ENCODE results near the gene SH3PXD2A.
"Not testable (repeated sequence)": the region's sequence is repeated elsewhere in the genome, so short reads cannot be mapped to it uniquely, and the experiment has no call there.

SH3PXD2A gene

GRCh38 chr10:103832806-103833205, 22.6 kb downstream of the SH3PXD2A start:
- no peak for DNase-seq

- no peak for DNase-seq
Observed at GRCh38 chr10:103829838-103830465, 25.4 kb downstream of the SH3PXD2A start.

DNA sequence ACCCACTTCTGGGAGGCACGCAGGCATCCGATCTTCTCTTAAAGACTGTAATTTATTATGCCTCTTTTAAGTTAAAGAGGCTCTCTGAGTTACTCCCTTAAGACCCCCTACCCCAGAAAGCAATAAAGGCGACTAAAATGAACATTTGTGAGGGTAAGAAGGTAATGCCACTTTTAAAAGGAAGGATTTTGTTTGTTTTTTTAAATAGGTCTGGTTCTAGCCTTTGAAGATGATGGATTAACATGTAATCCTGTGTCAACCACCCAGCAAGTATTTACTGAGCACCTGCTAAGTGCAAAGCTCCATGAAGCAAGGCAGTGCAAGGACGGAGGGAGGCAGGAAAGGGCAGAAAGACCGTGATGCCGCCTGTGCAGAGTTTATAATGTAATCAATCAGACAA, 26.1 kb downstream of the SH3PXD2A start:
- DNase-seq = no peak

- no peak for DNase-seq
Observed at GRCh38 chr10:103828587-103829197, 26.7 kb downstream of the SH3PXD2A start.

GRCh38 chr10:103828107-103828506, 27.3 kb downstream of the SH3PXD2A start:
- DNase-seq = no peak

GRCh38 chr10:103826885-103827284, 28.5 kb downstream of the SH3PXD2A start:
- no peak for DNase-seq

DNA sequence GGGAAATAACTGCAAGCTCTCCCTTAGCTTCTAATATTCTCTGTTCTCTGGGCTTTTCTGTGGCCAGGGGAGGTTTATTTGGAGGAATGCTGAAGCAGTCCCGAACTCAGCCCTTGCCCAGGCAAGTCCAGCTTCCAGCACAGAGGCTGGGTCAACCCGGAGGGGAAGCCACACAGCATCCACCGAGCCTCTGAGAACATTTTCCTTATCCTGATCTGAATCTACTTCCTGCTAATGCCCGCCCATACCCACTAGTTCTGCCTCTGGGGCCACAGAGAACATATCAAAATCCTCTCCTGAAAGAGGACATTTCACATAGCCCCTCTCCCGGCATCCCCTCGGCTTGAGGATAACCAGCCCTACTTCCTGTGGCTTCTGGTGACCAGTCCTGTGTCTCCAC, 31.1 kb downstream of the SH3PXD2A start:
- DNase-seq = no peak

GRCh38 chr10:103823706-103824272, 31.6 kb downstream of the SH3PXD2A start:
- DNase-seq = no peak

GRCh38 chr10:103822800-103823199, 32.6 kb downstream of the SH3PXD2A start:
- peak; percentile 33 for DNase-seq

DNA sequence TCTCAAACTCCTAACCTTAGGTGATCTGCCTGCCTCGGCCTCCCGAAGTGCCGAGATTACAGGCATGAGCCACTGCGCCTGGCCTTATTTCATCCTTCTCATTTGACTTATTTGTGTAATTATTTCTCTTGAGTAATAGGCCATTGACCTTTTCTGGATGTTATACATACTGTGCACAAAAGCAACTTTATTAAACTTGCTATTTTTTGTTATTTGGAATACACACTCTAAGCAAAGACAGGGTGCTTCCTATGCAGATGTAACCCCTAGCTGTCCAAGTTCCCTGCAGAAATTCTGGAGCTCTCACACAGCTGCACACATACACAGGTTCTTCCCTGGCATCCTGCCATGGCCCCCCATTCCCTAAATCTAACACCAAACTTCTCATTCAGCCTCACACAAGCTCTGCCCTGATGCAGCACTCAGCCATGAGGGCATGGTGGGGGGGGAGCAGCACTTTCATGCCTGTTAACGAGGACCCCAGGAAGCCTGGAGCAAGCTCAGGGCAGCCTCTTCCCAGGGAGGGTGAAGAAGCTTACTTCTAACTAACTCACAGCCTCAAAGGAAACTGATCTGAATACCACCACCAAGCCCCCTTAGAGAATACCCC, 33.2 kb downstream of the SH3PXD2A start:
- DNase-seq = no peak

DNA sequence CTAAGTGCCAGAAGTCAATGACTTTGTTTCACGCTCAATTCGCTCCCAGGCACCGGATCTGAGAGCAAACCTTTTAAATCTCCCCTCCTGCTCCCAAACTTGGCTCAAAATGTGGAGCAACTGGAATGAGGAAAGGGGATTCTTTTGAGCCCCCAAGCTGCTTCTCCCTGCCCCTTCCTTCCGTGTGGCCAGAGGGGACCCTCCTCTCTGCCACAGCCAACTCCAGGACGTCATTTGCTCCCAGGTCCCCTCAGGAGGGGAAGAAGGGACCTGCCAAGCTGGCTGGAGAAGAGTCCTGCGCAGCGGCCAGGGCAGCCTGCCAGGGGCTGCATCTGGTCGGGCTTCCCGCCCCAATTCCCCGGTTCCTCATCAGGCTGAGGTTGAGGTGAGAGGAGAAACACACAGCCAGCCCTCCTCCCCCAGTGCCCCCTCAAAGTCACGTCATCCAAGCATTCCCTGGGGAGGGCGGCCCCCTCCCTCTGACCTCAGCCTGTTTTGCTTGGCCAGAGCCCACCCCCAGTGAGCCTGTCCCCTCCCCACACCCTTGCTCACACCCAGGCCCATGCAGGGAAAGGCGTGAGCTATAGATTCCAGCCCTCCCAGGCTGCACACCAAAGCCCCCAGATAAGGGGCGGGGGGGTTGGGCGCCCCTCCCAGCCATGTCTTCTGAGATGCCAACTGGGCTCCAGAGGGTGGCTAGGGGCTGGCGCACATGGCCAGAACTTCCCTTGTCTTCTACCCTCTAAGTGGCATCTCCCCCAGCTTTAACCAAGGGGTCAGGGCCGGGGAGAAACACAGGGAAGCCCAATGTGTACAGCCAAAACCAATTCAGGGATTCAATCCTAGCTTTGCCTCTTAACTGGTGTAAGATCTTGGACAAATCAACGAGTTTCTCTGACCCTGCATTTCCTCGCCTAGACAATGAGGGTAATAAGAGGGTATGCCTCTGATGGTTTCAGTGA, 35.0 kb downstream of the SH3PXD2A start:
- peak; percentile 68 for DNase-seq

DNA sequence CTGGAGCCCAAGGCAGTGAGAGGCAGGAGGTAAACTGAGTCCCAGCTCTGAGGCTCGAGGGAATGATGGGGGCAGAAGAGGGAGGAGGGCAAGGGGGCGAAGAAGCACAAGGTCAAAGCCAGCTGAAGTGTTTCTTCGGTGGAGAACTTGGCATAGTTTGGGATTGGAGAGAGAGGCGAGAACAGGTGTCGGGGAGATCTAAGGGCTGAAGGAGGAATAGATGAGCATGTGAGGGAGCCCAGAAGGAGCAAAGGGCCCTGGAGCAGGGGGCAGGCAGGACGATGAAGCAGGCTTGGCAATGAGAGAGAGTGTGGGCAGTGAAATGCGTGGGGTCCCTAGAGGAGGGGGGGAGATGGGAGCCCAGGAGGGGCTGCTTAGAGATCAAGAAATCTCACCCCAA, 35.9 kb downstream of the SH3PXD2A start:
- no peak for DNase-seq

GRCh38 chr10:103818765-103819374, 36.5 kb downstream of the SH3PXD2A start:
- DNase-seq = no peak

GRCh38 chr10:103818105-103818504, 37.3 kb downstream of the SH3PXD2A start:
- DNase-seq = no peak

GRCh38 chr10:103816431-103816830, 38.9 kb downstream of the SH3PXD2A start:
- DNase-seq = no peak

- no peak for DNase-seq
Observed at GRCh38 chr10:103814626-103815370, 40.6 kb downstream of the SH3PXD2A start.

DNA sequence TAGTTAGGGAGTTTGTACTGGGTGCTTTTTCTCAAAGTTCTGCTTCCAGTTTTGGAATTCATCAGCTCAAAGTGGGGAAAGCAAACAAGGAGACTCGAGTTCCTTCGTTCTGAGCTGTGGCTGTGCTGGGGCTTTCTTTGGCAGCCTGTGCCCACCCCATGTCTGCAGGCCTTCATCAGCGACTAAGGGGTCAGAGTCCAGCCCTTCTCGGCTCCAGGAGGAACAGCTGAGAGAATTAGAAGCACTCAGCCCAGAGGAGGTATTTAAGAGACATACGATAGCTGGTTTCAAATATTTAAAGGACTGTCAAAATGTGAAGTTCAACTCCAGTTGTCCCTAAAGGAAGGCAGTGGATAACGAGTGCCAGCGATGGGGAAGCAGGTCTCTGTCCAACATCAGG, 41.3 kb downstream of the SH3PXD2A start:
- DNase-seq = no peak

GRCh38 chr10:103813312-103813711, 42.1 kb downstream of the SH3PXD2A start:
- not testable (repeated sequence) for DNase-seq

DNA sequence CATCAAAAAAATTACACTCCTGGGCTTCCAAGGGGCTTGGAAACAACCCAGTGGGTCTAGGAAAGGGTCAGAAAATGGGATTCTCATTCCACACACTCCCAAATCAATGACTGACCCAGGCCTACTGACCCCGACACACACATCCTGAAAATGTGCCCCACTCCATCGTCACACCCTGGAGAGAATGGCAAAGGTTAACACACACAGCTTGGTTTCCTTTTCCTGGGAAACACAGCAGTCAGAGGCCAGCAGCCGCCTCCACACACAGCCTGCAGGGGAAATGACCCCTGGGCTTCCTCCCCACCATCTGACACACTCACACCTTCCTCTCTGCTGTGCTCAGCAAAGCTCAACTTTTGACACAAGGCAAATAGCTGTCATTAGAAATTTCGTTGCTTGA, 42.9 kb downstream of the SH3PXD2A start:
- DNase-seq = no peak

GRCh38 chr10:103812004-103812403, 43.4 kb downstream of the SH3PXD2A start:
- no peak for DNase-seq

GRCh38 chr10:103811463-103811862, 43.9 kb downstream of the SH3PXD2A start:
- DNase-seq = no peak

All from fibroblast of skin of abdomen (primary cell).